ENCODE data around the gene CRNN.

CRNN gene

DNA sequence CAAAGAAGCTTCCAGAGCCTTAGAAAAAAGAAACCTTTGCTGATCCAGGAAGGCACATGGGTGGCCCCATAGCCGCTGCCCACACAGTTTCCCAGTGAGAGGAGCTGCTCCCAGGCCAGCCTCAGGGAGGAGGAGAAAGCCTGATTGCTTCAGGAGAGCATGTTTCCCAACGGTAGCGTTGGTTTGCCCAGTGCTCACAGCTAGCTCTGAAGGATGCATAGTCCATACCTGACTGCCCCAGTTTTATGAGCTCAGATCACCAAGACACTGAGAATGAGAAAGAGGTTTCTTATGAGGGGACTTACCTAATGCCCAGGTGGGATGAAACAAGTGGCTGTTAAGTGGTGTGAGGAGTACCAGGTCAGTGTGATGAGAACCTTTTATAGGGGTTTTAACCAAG, at the start of gene CRNN:
CRNN (minus strand) TSS at position 355 of the 400 bp plus-strand sequence. CDS start 2,030 bp downstream, outside the sequence.
- no peak for DNase-seq

DNA sequence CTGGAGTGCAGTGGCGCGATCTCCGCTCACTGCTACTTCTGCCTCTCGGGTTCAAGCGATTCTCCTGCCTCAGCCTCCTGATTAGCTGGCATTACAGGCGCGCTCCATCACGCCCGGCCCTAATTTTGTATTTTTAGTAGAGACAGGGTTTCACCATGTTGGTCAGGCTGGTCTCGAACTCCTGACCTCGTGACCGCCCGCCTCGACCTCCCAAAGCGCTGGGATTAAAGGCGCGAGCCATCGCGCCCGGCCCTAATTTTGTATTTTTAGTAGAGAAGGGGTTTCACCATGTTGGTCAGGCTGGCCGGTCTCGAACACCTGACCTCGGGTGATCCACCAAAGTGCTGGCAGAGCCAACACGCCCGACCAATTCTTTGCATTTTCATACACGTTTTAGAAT, 48.6 kb upstream of the CRNN start:
- no peak for DNase-seq

DNA sequence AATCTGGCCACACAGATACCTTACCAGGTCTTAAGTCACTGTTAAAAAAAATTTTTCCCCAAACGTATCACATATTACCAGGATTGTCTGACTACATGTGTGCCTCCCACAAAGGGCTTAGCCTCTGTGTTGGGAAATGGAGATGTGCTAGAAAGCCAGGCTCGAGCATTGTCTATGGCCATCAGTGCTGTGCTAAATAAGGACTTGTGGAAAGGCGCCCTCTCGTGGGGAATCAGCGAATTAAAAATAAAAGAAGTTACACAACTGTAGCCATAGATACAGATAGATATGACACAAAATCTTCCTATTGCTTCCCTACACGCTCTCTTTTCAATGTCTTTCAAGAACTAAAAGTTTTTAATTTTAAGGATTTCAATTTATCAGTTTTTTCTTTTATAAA, 47.5 kb upstream of the CRNN start:
- DNase-seq = peak; percentile 36

DNA sequence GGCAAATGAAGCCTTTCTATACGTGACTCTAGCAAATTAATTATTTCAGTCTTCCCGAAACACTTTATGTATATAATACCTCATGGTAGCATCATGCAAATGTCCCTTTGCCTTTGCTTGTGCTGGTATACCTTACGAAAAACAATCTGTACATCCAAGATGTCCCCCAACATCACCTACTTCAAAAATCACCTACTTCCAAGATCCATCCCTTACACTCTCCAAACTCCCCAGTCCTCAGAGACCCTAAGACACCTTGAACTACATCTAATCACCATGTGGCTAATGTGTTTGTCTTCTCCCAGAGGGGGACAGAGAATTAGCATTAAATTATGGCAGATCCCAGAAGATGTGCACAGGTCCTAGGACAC, 46.5 kb upstream of the CRNN start:
- DNase-seq = no peak

DNA sequence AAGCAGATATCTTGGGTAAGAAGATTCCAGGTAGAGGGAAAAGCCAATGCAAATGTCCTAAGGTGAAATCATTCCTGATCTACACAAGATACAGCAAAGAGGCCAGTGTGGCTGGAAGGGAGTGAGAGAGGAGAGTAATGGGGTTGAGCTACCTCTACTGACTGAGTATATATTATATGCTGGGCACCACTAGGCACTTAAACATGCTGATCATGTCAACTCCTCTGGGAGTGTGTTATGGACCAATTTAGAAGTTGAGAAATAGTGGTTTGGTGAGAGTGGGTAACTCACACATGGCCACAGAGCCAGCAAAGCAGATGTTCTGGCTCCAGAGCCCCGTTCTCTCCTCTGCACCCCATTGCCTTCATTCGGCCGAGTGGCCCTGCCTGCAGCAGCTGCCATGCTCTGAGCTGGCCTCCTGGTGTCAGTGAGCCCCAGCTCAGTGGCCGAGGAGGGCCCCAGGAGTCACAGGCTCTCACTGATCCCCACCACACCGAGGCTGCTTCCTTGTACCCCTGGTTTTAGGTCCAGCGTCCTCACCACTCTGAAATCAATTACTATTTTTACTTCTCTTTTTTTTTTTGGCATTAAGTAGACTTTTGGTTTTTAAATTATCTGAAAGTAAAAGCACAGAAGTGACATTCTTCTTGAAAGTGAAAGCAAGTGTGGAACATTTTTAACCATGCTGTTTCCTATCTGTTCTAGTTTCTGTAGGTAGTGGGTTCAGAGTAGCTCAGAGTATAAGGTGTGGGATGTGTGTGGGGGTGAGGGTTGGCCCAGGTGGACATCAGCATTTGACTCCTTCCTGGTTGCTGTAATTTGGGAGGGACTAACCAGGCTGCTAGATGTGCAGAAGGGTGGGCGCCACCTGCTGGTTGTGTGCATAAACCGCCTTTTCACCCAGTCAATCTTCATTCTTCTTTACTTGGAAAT, 45.8 kb upstream of the CRNN start:
- peak; percentile 71 for DNase-seq

DNA sequence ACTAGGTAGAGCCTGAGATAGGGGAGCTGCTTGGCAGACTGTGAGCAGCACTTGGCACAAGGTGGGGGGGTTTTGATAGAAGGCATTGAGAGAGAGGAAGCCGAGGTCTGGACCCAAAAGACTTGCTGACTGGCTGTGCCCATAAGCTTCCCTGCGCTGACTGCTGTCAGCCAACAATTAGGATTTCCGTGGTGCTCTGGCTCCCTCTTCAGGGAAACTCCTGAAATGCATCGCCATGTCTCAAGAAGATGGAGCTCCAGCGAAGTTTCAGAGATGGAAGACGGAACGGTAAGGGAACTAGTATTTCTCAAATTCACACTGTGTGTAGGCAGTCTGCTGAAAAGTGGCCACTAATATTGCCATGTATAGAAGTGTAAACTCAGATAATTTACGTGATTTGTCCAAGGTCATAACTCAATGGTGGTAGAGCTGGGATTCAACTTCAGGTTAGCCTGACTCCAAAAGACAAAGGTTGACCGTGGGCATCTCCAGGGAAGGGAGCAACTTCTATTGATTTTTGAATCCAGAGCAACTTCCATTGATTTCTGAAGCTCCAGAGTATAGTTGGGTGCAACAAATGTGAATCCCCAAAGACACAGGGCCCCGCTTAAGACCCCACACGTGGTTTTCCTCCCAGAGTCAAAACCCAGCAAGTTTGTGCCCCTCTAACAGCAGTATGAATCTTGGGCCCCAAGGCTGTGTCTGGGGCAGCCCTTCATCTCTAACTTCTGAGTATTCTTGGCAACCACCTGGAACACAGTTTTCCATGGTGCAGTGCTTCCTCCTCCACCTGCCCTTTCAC, 44.5 kb upstream of the CRNN start:
- DNase-seq = peak; percentile 78

DNA sequence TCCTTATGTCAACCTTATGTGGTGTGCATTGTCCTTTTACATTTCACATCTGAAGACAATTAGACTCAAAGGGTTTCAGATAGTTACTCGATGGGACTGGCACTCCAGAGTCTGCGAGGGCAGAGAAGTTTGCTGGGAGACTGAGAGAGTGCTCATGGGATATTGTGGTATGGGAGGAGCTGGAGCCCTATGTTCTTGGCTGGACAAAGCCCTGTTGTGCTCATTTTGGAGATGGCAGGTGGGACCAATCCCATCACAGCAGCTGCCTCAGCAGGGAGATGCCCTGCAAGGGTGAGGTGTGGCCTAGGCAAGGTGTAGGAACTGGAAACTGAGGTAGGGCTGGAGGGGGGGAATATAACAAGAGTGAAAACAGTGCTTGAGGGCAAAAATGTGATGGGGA, 43.5 kb upstream of the CRNN start:
- DNase-seq = no peak

DNA sequence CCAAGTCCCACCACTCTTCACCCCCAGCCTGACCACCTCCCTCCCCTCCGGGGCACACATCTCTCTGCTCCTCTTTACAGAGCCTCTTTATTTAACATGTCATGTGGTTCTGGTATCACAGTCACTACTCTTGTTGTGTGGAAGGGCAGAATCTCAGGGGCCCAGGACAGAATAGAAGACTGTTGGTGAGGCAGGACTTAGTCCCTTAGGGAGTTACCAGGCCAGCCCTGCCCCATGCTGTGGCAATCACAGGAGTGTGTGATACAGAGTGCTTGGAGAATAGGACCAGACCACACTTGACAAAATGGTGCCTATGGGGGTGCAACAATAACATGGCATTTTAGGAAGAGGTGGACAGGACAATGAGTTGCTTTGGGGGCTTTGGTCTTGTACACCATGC, 43.0 kb upstream of the CRNN start:
- no peak for DNase-seq

DNA sequence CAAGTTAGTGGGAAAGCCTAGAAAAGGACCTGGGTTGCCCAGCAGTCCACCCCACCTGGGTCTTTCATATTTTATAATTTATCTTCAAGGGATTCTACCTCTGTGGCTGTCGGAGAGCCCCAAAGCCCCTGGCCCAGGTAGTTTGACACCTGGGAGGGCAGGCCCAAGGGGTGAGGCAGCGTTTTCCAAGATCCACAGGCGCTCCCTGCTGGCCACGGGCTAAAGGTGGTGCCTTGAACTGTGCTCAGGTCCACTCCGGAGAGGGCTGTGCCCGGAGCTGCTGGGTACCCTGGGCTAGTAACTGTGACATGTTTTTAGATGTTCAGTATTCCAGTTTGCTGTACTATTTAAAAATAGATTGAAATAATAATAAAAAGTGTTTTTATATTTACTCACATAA, 37.2 kb upstream of the CRNN start:
- no peak for DNase-seq

DNA sequence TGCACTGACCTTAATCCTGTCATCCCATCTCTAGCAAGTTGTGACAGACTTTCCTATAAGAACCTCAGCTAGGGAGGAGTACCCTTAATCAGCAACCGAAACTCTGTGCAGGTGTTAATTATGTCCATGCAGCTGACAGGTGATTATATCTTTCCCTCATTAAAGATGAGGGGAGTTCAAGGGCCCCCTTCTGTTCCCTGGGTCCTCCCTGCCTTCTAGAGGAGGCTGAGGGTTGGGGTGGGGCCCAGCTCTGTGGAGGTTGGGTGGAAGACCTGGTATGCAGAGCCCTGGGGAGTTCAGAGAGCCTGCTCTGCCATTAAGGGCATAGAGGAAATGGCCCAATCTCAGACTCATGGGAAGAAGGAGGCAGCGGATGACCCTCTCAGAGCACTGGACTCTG, 35.6 kb upstream of the CRNN start:
- no peak for DNase-seq

DNA sequence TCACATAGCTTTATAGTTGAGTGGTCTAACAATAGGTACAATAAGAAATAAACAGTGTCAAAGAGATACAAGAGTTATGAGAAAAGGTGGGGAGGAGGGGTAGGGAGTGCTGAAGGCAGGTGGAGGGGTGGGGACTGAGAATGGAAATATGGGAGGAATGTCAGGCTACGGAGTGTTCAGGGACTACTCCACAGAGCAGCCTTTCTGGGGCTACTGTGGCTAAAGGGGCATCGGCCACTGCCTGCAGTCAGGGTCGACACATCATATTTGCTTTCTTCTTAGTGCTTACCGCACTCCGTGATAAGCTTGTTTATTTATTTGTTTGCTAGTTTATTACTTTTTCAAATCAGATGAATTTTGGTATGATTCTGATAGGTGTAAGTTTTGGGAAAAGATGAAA, 34.4 kb upstream of the CRNN start:
- DNase-seq = no peak

DNA sequence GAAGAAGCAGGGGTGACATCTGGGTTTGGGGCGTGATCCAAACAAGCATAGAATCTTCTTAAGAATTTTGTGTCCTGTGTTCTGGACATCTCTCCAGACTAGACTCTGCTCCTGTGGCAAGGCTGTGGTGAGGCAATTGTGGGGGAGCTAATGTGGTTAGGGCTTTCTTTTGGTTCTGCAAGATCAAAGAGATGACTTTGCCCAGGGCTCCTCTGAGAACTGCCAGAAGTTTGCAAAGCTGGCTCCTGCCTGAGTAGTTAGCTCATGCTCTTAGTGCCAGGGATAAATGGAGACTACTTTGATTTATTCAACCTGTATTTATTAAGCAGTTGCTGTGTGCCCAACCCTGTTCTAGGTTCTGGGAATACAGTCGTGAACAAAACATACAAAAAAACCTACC, 34.0 kb upstream of the CRNN start:
- no peak for DNase-seq

DNA sequence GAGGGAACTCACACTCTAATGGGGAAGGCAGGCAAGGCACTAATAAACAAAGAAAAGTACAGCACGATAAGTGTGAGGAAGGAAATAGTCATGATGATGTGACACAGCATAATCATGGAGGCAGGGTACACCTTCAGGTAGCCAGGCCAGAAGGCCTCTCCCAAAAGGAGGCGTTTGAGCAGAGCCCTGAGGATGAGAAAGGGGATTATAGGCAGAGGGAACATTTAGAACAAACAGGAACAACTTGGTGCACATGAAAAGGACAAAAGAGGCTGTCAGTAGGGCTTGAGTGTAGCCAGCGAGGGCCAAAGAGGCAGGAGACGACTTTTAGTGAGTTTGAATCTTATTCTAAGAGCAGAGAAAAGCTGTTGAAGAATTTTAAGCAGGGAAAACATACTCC, 33.4 kb upstream of the CRNN start:
- DNase-seq = no peak

DNA sequence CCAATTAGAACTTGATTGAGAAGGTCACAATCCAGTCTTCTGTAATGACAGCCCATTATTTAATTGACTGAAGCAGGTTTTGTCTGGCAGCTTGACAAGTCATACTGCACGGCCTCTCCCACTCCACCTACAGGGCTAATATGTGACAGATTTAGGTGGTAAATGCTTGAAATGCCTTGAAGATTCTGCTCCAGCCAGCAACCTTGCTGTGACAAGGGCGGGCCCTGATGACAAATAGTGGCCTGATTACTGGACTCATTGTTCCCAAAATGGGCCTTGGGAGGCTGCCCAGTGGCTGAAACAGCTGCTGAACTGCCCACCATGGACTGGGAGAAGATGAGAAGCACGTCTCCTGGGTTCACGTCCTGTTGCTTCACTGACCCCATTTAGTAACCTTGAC, 30.0 kb upstream of the CRNN start:
- DNase-seq = no peak

DNA sequence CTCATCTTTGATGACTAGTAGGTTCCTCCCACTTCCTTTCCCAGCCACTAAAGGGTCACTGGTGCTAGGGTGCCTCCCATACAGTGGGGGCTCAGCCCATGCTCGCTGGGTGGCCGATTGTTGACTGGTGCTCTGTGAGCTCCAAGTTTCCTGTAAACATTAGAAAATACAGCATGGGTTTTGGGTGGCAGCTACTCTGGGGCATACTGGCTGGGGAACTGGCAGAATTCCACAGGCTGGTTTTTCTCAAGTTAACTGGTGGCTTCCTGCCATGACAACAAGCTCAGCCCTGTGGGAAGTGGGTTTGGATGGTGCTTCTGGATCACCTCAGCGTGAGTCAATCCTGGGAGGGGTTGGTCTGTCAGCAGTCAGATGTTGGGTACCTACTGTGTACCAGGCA, 28.7 kb upstream of the CRNN start:
- DNase-seq = no peak

DNA sequence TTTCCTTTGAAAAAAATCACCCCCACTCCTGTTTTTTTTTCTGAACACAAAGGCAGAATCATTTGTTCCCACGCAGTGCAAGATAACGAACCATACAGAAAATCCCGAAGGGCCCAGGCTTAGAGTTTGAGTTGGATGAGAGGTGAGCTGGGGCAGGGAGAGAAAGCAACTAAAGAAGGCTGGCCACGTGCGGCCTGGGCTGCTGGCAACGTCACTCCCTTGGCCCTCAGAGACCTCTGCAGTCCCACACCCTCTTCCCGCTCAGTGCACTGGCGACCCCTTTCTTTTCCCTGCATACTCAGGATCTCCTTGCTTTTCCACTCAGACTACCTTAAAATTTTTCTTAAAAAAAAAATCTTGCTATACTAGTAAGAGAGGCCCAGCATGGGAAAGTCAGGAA, 28.2 kb upstream of the CRNN start:
- no peak for DNase-seq

DNA sequence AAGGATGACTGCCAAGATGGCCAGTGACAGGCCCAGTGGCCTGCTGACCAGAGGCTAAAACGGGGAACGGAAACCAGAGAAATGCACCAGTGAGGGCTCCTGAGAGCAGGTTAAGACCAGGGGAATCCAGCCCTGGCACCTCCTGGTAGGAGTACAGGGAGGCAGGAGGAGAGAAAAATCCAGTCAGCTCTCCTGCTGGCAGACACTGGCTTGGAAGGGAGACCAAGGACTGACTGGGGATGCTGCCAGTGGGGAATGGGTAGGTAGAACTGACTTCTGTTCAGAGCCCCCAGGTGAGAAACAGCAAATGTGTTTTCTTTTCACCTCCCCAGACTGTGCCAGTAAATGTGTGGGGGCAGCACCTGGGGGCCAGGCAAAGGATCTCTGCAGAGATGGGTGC, 27.7 kb upstream of the CRNN start:
- DNase-seq = no peak

DNA sequence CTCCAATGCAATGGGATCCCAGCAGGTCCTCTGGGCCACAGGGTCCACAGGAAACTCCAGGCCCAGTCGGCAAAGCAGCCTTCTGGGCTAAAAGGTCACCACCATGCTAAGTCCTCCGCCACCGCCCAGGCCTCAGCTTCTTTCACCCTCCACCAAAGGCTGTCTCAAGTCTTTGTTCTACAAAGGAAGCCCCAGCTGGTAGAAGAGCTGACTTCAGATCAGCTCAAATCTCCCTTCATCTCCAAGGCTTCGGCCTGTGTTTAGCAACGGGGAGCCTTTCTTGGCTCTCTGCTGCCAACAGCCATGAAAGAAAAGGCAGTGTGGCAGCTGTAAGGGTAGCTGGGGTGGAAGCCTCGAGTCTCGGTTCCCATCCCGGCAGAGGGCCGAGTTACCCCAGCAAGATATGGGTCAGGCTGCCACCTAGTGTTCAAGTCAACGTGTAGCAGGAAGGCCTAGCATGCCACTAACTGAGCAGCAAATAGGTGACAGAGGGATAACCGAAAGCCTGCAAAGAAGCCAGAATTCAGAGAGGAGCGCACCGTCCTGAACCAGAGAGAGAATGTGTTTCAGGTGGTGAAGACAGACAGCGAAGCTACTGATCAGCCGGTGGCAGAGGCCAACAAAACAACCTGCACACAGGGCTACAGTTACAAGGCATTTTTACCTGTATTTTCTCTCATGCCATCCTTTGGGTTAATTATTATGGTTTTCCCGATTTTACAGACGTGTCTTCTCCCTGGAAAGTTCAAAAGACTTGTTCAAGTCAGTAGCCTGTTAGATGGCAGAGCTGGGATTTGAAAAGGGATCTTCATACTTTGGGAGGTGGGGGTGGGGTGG, 26.8 kb upstream of the CRNN start:
- peak; percentile 69 for DNase-seq

DNA sequence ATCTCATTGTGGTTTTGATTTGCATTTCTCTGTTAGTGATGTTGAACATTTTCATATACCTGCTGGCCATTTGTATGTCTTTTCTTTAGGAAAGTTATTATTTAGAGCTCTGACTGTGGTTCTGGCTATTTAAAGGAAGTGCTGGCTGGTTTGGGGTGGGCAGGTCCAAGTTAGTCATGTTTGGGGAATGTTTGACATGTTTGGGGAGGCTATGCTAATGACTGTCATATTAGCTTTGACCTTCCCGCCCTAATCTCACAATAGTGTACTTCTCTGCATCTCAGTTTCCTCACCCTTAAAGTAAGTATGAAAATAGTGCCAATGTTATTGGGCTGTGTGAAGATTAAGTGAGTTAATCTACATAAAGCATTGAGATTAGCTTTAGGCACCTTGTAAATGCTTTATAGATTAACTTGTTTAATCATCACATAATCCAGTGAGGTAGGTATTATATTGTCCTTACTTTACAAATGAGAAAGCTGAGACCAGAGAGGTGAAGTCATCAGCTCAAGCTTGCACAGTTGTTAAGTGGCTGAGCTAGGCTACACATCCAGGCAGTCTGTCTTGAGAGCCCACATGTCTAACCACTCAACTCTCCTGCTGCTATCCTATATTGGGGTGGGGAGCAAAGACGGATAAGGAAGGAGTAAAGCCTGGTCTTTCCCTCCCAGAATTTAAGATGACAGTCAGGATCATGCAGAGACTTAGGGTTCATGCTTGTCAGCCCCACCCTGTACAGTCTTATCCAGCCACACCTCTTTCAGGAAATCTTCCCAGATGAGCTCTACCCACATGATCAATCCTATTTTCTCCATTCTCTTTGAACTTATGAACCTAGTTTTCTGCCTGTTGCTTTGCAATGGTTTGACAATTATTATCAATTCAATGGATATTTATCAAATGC, 22.8 kb upstream of the CRNN start:
- DNase-seq = no peak

DNA sequence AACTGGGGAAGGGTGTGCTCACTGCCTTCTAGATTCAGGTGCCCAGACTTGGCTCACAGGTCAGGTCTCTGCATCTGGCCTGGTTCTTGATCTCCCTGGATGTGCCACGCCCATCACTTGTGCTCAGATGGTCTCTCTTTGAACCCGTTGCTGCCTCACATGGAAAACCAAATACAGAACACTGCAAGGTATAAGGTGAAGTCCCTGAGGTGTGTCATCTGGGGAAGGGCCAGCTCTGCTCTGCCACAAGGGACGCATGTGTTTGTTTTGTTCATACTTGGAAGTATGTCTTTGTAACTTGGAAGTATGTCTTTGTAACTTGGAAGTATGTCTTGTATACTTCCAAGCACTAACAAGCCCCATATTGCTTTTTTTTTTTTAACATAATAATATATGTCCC, 13.4 kb upstream of the CRNN start:
- no peak for DNase-seq

DNA sequence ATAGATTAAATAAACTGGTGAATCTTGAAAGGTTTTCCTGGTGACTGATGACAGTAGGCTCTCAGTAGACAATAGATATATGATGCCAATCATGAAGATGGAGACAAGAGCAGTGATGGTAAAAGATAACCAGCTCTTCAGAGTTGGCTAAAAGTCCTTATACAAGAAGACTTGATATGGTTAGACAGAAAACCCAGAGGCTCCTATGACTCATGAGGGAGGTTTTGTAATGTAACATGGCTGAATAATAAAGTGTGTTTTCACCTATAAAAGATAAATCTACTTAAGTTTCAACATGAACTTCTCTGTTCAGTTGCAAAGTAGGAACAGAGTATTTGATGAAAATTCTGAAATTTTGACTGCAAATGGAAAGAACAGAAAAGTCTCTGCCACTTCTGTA, 12.7 kb upstream of the CRNN start:
- DNase-seq = no peak

DNA sequence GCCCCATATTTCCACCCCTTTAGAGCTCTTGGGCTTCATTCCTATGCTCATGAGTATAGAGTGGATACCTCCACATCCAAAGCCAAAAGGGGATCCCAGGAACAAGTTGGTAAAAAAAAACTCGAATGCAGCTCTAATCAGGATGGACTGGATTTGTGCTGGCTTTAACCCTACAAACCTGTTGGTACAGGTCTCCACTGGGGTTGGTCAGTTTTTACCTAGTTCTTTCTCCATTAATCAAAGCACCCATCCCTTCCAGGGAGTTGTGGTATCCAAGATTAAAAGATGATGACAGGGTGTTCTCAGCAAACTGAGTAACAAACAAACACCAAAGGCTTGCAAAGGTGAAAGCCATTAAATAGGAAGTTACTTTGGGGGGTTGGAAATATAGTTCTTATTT, 5.9 kb upstream of the CRNN start:
- DNase-seq = no peak

Measured in CD4-positive, alpha-beta T cell treated with Interleukin-15 for 1 hour (primary cell).